DOHH2 (cell line): ENCODE data around the gene RPS6KB2.

ENCODE experiments used
- H3F3A ChIP-seq: fragments of 200-600 bp; sonication (generic), shearing (Covaris generic); 2 replicates; pipeline ENCODE4 v1.6.0; 2016; ENCODE audit warnings: antibody characterized with exemption, mild to moderate bottlenecking; ENCODE audit not compliant: control insufficient read depth, insufficient read depth
- H3K27ac ChIP-seq: fragments of 200-600 bp; sonication (generic); 2 replicates; pipeline ENCODE4 v1.5.1; 2014; ENCODE audit warnings: low read depth, mild to moderate bottlenecking, low read length, moderate library complexity
- H3K27me3 ChIP-seq: fragments of 200-600 bp; sonication (generic); 2 replicates; pipeline ENCODE4 v1.6.1; 2014; ENCODE audit warnings: mild to moderate bottlenecking, low read length, mixed read lengths; ENCODE audit not compliant: control insufficient read depth
- H3K36me3 ChIP-seq: fragments of 200-600 bp; sonication (generic); 2 replicates; pipeline ENCODE4 v1.6.1; 2014; ENCODE audit warnings: mild to moderate bottlenecking, low read length, moderate library complexity, mixed read lengths; ENCODE audit not compliant: control insufficient read depth
- H3K4me1 ChIP-seq: fragments of 200-600 bp; sonication (generic); 2 replicates; pipeline ENCODE4 v1.6.1; 2014; ENCODE audit warnings: mild to moderate bottlenecking, low read length, mixed read lengths; ENCODE audit not compliant: control insufficient read depth
- H3K4me2 ChIP-seq: fragments of 200-600 bp; sonication (generic); 2 replicates; pipeline ENCODE4 v1.6.0; 2014; ENCODE audit warnings: mild to moderate bottlenecking, low read length, moderate library complexity
- H3K4me3 ChIP-seq: fragments of 200-600 bp; sonication (generic); 2 replicates; pipeline ENCODE4 v1.5.1; 2014; ENCODE audit warnings: mild to moderate bottlenecking, low read length, mixed read lengths
- H3K79me2 ChIP-seq: fragments of 200-600 bp; sonication (generic); 2 replicates; pipeline ENCODE4 v1.6.1; 2014; ENCODE audit warnings: mild to moderate bottlenecking, low read length, mixed read lengths; ENCODE audit not compliant: control insufficient read depth
- H3K9me2 ChIP-seq: fragments of 200-600 bp; sonication (generic); replicated peaks from 2 replicates; pipeline ENCODE4 v1.6.1; 2014; ENCODE audit warnings: mild to moderate bottlenecking, low read length, mixed read lengths; ENCODE audit not compliant: control insufficient read depth
- H3K9me3 ChIP-seq: fragments of 200-600 bp; sonication (generic); 2 replicates; pipeline ENCODE4 v1.6.1; 2014; ENCODE audit warnings: antibody characterized with exemption, low read length, mixed read lengths; ENCODE audit not compliant: control insufficient read depth, insufficient read depth
- H4K20me1 ChIP-seq: fragments of 200-600 bp; sonication (generic); 2 replicates; pipeline ENCODE4 v1.6.0; 2014; ENCODE audit warnings: low read depth, mild to moderate bottlenecking, antibody characterized with exemption, low read length, moderate library complexity; ENCODE audit not compliant: control insufficient read depth, insufficient read depth
- CTCF ChIP-seq: fragments of 200-600 bp; sonication (generic); IDR thresholded peaks from one replicate; pipeline ENCODE4 v1.5.1; 2014; ENCODE audit warnings: antibody characterized with exemption, mild to moderate bottlenecking, low read depth, low read length; ENCODE audit not compliant: poor library complexity, severe bottlenecking
- EZH2phosphoT487 ChIP-seq: fragments of 200-600 bp; sonication (generic); IDR thresholded peaks from 2 replicates; pipeline ENCODE4 v1.6.1; 2017; ENCODE audit warnings: borderline replicate concordance, mild to moderate bottlenecking, antibody characterized with exemption, low read length, moderate library complexity, mixed read lengths

The RPS6KB2 gene

DNA sequence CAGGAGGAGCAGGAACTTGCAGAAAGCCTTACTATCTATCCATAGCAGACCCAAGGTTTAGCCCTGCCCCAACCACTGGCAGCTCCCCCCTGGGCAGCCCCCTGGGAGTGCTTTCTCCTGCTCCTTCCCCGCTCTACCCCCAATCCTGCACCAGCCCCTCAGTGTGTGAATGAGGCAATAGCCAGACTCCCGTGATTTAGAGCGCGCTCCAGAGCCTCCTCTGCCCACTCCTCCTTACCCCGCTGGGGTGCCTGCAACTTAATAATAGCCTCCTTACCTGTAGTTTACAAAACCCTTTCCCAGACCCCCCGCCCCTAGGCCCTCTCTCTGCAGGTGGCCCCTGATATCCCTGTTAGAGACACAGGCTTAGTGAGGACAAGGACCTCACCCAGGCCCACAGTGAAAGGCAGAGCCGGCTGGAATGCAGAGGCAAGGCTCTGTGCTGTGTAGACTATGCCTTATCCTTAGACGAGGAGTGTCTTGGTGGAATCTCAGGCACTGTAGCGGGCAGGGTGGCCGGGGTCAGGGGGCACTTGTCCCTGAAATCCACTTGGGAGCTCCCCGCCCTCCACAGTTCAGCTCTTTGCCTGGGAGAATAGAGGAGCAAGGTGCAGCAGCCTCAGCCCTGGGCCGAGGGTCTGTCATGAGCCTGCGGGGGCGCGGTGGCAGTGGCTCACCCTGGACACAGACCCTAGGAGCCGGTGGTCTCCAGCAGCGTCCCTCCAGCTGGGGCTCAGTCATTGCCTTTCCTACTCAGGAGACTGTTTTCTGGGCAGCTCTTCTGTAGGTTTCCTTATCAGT lies 17.1 kb upstream of the RPS6KB2 start:
- Histone ChIP-seq H3K4me1 (peaks cover 81% of the 10 kb centered on the region), H3K27ac (peak overlapping the region; percentile 27; the same call in 1 of the 2 replicates), H4K20me1 (no peaks in the 10 kb centered on the region), H3K79me2 (peaks cover 12% of the 10 kb centered on the region), H3K36me3 (peaks cover 36% of the 10 kb centered on the region), H3F3A (peaks cover 23% of the 10 kb centered on the region), H3K4me3 (0 out of 2 replicates have a peak overlapping the region, but pooled peaks have one; percentile 0), H3K9me3 (no peaks in the 10 kb centered on the region), H3K9me2 (no peaks in the 10 kb centered on the region), H3K4me2 (peak overlapping the region; percentile 80), H3K27me3 (peaks cover 6% of the 10 kb centered on the region)
- no peak for TF ChIP-seq CTCF
- TF ChIP-seq EZH2phosphoT487, result no peak

DNA sequence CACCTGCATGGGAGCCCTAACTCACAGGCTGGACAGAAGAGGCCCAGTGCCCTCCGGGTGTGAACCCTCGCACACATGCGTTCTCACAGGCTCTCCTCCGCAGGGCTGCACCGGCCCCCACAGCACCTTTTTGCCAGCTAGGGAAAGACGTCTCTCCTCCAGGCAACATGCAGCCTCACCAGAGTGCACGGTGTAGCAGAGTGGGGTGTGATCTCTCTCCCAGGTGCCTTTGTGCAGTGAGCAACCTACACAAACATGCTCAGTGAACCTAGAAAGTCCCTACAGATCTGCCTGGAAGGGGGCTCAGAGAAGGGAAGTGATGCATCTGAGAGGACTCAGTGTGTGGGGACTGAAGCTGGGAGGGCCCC lies 16.5 kb upstream of the RPS6KB2 start:
- no peaks in the 10 kb centered on the region for H3K9me2 ChIP-seq
- H3K79me2 ChIP-seq, result peaks cover 7% of the 10 kb centered on the region; the same call in 1 of the 2 replicates
- H4K20me1 ChIP-seq, result no peaks in the 10 kb centered on the region
- TF ChIP-seq EZH2phosphoT487 (no peak), CTCF (no peak)
- H3K4me1 ChIP-seq, result peaks cover 81% of the 10 kb centered on the region
- H3K27me3 ChIP-seq, result peaks cover 6% of the 10 kb centered on the region
- H3K36me3 ChIP-seq, result peaks cover 30% of the 10 kb centered on the region
- no peaks in the 10 kb centered on the region for H3K9me3 ChIP-seq
- H3K4me2 ChIP-seq, result peak overlapping the region; percentile 27
- H3K4me3 ChIP-seq, result 0 out of 2 replicates have a peak overlapping the region, but pooled peaks have one; percentile 0
- H3F3A ChIP-seq, result peaks cover 23% of the 10 kb centered on the region
- H3K27ac ChIP-seq, result peak overlapping the region; percentile 27; the same call in 1 of the 2 replicates

DNA sequence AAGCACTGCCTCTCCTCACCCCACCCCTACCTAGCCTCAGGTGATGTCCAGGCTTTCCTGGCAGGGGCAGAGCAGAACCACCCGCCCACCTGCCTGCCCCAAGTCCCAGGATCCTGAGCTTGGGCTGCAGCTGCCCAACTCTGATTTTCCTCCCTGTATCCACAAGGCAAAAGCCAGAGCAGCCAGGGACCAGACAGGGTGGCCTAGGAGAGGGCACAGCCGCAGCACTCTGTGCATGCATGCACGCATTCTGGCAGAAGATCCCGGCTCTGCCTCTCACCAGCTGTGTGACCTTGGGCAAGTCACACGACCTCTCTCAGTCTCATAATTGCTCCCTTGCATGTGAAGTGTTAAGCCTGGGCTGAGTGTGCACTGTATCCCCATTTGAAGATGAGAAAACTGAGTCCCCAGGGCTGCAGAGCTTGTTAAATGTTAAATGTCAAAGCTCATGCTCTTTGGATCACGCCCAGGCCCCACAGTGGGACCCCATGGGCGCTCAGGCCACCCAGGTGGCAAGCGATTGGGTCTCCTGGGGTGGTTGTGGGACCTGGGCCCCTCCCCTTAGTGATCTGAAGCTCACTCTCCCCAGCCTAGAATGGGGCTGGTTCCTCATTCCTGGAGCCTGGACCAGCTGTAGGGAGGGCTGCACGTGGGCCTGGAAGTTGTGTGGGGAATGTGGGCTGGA lies 15.7 kb upstream of the RPS6KB2 start:
- Histone ChIP-seq H3K9me3 (no peaks in the 10 kb centered on the region), H3K4me2 (peak overlapping the region; percentile 27), H3K4me3 (no peak overlapping the region), H3K79me2 (peaks cover 6% of the 10 kb centered on the region; the same call in 1 of the 2 replicates), H4K20me1 (no peaks in the 10 kb centered on the region), H3K36me3 (peaks cover 22% of the 10 kb centered on the region), H3K27me3 (peaks cover 6% of the 10 kb centered on the region), H3K4me1 (peaks cover 80% of the 10 kb centered on the region), H3K9me2 (no peaks in the 10 kb centered on the region), H3K27ac (no peak overlapping the region), H3F3A (peaks cover 23% of the 10 kb centered on the region)
- TF ChIP-seq EZH2phosphoT487, result no peak
- TF ChIP-seq CTCF, result no peak
